ENCODE data around the gene SYTL2.
"Not testable (repeated sequence)": the region's sequence is repeated elsewhere in the genome, so short reads cannot be mapped to it uniquely, and the experiment has no call there.

SYTL2 gene

DNA sequence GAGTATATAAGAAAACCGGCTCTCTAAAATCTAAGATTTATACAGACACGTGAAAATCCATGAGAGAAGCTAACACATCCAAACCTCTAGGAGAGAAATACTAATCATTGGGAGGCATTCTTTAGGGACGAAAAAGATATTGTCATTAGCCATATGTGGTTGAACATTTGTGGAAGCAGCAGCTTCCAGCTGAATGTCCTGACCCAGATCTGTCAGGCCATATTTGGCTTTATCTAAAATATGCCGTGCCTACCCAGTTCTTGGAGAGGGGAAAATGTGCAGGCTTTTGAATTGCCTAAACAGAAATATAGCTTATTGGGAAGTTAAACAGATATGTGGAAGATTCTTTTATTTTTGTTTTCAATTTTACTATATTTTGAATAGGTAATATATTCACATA lies 131.4 kb downstream of the SYTL2 start:
- no peak for DNase-seq (ENCODE audit: low spot score)
- TF ChIP-seq, protein P1, sequence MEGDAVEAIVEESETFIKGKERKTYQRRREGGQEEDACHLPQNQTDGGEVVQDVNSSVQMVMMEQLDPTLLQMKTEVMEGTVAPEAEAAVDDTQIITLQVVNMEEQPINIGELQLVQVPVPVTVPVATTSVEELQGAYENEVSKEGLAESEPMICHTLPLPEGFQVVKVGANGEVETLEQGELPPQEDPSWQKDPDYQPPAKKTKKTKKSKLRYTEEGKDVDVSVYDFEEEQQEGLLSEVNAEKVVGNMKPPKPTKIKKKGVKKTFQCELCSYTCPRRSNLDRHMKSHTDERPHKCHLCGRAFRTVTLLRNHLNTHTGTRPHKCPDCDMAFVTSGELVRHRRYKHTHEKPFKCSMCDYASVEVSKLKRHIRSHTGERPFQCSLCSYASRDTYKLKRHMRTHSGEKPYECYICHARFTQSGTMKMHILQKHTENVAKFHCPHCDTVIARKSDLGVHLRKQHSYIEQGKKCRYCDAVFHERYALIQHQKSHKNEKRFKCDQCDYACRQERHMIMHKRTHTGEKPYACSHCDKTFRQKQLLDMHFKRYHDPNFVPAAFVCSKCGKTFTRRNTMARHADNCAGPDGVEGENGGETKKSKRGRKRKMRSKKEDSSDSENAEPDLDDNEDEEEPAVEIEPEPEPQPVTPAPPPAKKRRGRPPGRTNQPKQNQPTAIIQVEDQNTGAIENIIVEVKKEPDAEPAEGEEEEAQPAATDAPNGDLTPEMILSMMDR (conservative IDR thresholded peaks at IDR 0.05; ENCODE audit: low read depth) = no peak
- ChIA-PET CTCF (no interaction called here), POLR2A (ENCODE audit: low non-redundant PET) (no interaction called here)
- H3K27ac ChIP-seq = no peak overlapping the region

DNA sequence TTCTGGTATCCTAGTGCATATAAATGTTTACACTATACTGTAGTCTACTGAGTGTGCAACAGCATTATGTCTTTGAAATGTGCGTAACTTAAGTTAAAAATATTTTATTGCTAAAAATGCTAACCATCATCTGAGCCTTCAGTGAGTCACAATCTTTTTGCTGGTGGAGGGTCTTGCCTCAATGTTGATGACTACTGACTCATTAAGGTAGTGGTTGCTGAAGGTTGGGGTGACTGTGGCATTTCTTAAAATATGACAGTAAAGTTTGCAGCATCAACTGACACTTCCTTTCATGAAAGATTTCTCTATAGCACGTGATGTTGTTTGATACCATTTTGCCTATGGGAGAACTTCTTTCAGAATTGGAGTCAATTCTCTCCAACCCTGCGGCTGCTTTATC lies 137.5 kb downstream of the SYTL2 start:
- TF ChIP-seq, protein P1 (conservative IDR thresholded peaks at IDR 0.05; ENCODE audit: low read depth) = no peak
- ChIA-PET POLR2A (ENCODE audit: low non-redundant PET) (no interaction called here), CTCF (no interaction called here)
- DNase-seq (ENCODE audit: low spot score) = no peak
- no peak overlapping the region for H3K27ac ChIP-seq

DNA sequence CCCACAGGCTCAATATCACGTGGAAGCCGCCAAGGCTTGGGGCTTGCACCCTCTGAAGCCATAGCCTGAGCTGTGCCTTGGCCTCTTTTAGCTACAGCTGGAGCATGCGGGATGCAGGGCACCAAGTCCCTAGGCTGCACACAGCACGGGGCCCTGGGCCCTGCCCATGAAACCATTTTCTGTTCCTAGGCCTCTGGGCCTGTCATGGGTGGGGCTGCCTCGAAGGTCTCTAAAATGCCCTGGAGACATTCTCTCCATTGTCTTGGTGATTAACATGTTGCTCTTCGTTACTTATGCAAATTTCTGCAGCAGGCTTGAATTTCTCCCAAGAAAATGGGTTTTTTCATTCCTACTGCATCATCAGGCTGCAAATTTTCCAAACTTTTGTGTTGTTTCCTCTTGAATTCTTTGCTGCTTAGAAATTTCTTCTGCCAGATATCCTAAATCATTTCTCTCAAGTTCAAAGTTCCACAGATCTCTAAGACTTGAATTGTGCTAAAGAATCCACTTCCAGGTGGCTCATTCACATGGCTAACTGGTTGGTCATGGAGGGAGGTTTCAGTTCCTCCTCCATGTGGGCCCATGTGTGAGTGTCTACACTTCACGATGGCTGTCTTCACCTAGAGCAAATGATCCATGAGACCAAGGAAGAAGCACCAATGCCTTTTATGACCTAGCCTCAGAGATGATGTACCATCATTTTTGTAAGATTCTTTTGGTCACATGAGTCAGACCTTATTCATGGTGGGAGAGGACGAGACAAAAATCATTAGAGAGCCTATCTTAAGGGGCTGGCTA lies 138.6 kb downstream of the SYTL2 start:
- ChIA-PET CTCF (no interaction called here), POLR2A (ENCODE audit: low non-redundant PET) (no interaction called here)
- TF ChIP-seq, protein P1 (conservative IDR thresholded peaks at IDR 0.05; ENCODE audit: low read depth) = no peak
- no peak for DNase-seq (ENCODE audit: low spot score)
- H3K27ac ChIP-seq = no peak overlapping the region

DNA sequence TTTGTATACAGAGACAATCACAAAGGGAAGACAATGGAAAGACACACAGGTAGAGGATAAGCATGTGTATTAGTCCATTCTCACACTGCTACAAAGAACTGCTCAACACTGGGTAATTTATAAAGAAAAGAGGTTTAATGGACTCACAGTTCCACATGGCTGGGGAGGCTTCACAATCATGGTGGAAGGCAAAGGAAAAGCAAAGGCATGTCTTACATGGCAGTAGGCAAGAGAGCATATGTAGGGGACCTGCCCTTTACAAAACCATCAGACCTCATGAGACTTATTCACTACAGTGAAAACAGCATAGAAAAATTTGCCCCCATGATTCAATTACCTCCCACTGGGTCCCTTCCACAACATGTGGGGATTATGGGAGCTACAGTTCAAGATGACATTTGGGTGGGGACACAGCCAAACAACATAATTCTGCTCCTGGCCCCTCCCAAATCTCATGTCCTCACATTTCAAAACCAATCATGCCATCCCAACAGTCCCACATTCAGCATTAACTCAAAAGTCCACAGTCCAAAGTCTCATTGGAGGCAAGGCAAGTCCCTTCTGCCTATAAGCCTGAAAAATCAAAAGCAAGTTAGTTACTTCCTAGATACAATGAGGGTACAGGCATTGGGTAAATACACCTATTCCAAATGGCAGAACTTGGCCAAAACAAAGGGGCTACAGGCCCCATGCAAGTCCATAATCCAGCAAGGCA lies 139.8 kb downstream of the SYTL2 start:
- CTCF ChIA-PET; DNase-seq (ENCODE audit: low spot score); H3K27ac ChIP-seq; POLR2A ChIA-PET (ENCODE audit: low non-redundant PET): not testable (repeated sequence)

DNA sequence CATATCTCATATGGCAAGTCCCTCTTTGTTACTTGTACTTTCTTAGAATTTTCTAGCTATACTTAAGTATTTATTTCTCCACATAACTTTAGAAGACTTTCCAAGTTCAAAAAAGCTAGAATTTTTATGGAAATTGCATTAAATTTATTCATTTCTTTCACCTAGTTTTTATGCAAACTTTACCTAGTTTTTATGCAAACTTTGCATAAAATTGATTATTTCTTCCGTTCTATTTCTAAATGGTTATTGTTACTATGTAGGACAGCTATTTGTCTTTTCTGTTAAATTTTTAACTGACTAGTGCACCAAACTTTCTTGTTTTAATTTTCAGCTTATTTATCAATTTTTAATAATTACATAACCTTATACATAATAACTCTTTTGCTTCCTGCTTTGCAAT lies 142.8 kb downstream of the SYTL2 start:
- TF ChIP-seq, protein P1 (conservative IDR thresholded peaks at IDR 0.05; ENCODE audit: low read depth) = no peak
- no peak for DNase-seq (ENCODE audit: low spot score)
- ChIA-PET CTCF (interaction anchor here (0.6 kb wide), 1 partner anchor 1087 kb away, joined by 3 read pairs; no protein-coding TSS in a partner anchor), POLR2A (ENCODE audit: low non-redundant PET) (no interaction called here)
- H3K27ac ChIP-seq = no peak overlapping the region

DNA sequence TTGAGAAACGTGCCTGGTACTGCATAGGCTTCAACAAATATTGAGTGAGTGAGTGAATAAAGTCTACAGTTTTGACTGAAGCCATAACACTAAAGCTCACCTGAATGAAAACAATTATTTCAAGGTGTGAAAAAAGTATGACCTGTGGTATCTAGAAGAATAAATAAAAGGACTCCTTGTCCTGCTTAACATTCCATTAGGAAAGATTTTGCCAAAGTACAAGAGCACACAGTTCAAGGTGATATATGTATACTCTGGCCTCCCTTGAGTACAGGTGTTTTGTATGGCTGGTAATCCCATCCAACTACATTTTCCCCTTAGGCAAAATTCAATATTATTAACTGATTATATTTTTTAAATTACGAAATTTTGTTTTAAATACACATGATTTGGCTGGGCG lies 144.3 kb downstream of the SYTL2 start:
- DNase-seq (ENCODE audit: low spot score) = no peak
- POLR2A ChIA-PET (ENCODE audit: low non-redundant PET) = no interaction called here
- CTCF ChIA-PET = no interaction called here
- TF ChIP-seq, protein P1 (conservative IDR thresholded peaks at IDR 0.05; ENCODE audit: low read depth) = no peak
- H3K27ac ChIP-seq = no peak overlapping the region

DNA sequence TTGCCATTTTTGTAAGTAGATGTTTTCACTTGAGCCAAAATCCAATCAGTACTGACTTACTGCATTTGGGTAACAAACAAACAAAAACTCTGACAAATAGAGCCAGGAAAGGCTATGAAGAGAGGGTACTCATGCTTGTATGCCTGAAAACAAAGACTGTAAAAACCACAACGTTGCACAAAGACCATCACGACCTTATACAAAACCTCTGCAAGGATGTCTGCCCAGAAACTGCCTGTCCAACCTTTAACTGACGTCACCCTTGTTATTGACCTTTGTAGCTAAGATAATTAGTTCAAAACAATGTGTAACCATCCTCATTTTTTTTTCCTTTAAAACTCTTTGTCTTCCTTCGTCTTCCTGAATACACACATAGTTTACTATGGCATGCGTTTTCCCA lies 145.2 kb downstream of the SYTL2 start:
- no peak for DNase-seq (ENCODE audit: low spot score)
- POLR2A ChIA-PET (ENCODE audit: low non-redundant PET) = no interaction called here
- CTCF ChIA-PET = no interaction called here
- TF ChIP-seq, protein P1 (conservative IDR thresholded peaks at IDR 0.05; ENCODE audit: low read depth) = no peak
- H3K27ac ChIP-seq = no peak overlapping the region
